OCI-LY3 (cell line): Measurements from ENCODE around the gene ZNF219.

Experiments used
- H2AFZ ChIP-seq: fragments of 200-600, 300-600 bp; shearing (Covaris generic); 2 replicates; pipeline ENCODE4 v1.6.0; 2014; ENCODE audit warnings: antibody characterized with exemption, low read depth, low read length
- H3K27ac ChIP-seq: fragments of 200-600, 300-600 bp; sonication (generic); 2 replicates; pipeline ENCODE4 v1.5.1; 2014; ENCODE audit warnings: mild to moderate bottlenecking, low read length, moderate library complexity, mixed read lengths
- H3K27me3 ChIP-seq: fragments of 200-600, 300-600 bp; sonication (generic); 2 replicates; pipeline ENCODE4 v1.6.1; 2014; ENCODE audit warnings: low read depth, low read length, mixed read lengths
- H3K36me3 ChIP-seq: fragments of 200-600, 300-600 bp; sonication (generic); replicated peaks from 2 replicates; pipeline ENCODE3; 2014; ENCODE audit warnings: low read depth, low read length, mixed read lengths
- H3K4me1 ChIP-seq: fragments of 300-600, 200-600 bp; sonication (generic); 2 replicates; pipeline ENCODE4 v1.6.1; 2014; ENCODE audit warnings: low read length, mixed read lengths
- H3K4me2 ChIP-seq: fragments of 200-600, 300-600 bp; sonication (generic); 2 replicates; pipeline ENCODE4 v1.6.1; 2014; ENCODE audit warnings: low read length, mixed read lengths
- H3K4me3 ChIP-seq: fragments of 300-600, 200-600 bp; sonication (generic); 2 replicates; pipeline ENCODE4 v1.5.1; 2014; ENCODE audit warnings: antibody characterized with exemption, mild to moderate bottlenecking, low read length, moderate library complexity
- H3K79me2 ChIP-seq: fragments of 300-600, 200-600 bp; shearing (Covaris generic); 2 replicates; pipeline ENCODE4 v1.6.1; 2014; ENCODE audit warnings: mild to moderate bottlenecking, low read length, mixed read lengths
- H3K9ac ChIP-seq: fragments of 300-600, 200-600 bp; shearing (Covaris generic); 2 replicates; pipeline ENCODE4 v1.6.0; 2014; ENCODE audit warnings: mild to moderate bottlenecking, low read length, moderate library complexity
- H3K9me3 ChIP-seq: fragments of 200-600, 300-600 bp; shearing (Covaris generic); 2 replicates; pipeline ENCODE4 v1.6.1; 2014; ENCODE audit warnings: low read length, mixed read lengths; ENCODE audit not compliant: insufficient read depth
- H4K20me1 ChIP-seq: fragments of 200-600, 300-600 bp; sonication (generic); 2 replicates; pipeline ENCODE4 v1.6.1; 2016; ENCODE audit warnings: low read length, mixed read lengths; ENCODE audit not compliant: insufficient read depth
- CTCF ChIP-seq: fragments of 200-600, 300-600 bp; sonication (generic); IDR thresholded peaks from 2 replicates; pipeline ENCODE4 v1.5.1; 2014; ENCODE audit warnings: antibody characterized with exemption, low read length, low read depth
- EZH2phosphoT487 ChIP-seq: fragments of 200-600 bp; shearing (Covaris generic); IDR thresholded peaks from 2 replicates; pipeline ENCODE4 v1.6.1; 2018; ENCODE audit warnings: antibody characterized with exemption, mixed run types, low read depth

The ZNF219 gene

GRCh38 chr14:21072781-21073339 is 25.6 kb downstream of the ZNF219 start:
- Histone ChIP-seq H2AFZ (no peak overlapping the region), H3K9me3 (no peaks in the 10 kb centered on the region), H3K4me1 (peaks cover 31% of the 10 kb centered on the region), H3K27me3 (peaks cover 16% of the 10 kb centered on the region), H3K36me3 (no peaks in the 10 kb centered on the region), H3K27ac (no peak overlapping the region), H3K4me3 (no peak overlapping the region), H3K4me2 (no peak overlapping the region), H4K20me1 (no peaks in the 10 kb centered on the region), H3K9ac (no peak overlapping the region), H3K79me2 (no peaks in the 10 kb centered on the region)
- TF ChIP-seq EZH2phosphoT487 (no peak), CTCF (no peak)

DNA sequence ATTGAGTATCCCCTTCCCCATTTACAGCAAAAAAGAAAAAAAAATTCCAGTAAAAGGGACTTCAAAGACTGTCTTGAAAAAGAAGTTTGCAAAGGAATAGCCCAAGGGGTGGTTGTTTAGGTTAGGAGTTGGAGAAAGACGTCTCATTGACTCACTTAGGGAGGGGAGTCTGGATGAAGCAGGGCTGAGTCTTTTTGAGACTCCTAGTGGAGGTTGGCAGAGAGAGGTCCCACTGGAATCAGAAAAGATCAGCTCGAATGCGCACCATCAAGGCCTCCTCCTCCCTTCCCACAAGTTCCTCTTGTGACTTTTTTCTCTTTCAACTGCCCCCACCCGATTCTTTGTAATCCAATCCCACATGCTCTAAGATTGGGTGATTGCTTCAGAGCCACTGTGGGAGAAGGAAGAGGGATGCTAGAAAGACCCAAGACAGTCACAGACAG is 26.4 kb downstream of the ZNF219 start:
- Histone ChIP-seq H3K9ac (peak overlapping the region; percentile 78), H3K4me3 (peak overlapping the region; percentile 84), H3K27ac (peak overlapping the region; percentile 60)

DNA sequence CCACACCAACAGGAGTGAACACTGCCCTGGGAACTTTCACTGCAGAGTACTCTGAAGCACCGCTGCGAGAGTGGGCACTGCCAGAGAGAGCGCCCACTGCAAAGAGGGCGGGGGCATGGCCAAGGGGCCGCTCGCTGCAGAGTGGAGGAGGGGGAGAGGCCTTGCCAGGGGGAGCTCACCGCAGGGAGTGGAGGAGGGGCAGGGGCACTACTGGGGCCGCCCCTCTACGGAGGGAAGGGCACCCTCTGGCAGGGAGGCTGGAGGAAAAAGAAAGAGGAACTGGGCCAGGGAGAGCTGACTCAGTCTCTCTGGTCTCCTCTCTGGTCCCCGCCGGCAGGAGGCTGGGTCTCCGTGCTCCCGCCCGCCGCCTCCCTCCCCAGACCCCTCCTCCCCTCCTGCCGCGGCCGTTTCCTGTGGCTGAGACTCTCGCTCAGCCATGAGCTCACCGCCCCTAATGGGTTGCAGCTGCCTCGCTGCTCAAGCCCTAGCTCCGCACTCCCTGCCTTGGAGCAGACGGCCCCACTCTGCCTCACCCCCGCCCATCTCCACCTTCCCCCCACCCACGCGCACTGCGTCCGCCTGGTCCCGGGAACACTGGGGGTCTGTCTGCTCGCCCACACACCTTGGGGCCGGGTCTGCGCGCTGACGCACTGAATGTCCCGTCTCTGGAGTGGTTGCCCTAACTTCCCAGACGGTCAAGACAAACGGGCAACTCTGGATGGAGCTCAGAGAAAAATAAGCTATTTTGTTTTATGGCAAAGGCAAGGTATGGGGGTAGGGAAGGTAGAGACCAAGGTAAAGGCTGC is 27.0 kb downstream of the ZNF219 start:
- TF ChIP-seq EZH2phosphoT487 (no peak), CTCF (no peak)
- peaks cover 27% of the 10 kb centered on the region for H3K27me3 ChIP-seq
- no peak overlapping the region; the same call in 1 of the 2 replicates for H2AFZ ChIP-seq
- no peaks in the 10 kb centered on the region for H4K20me1 ChIP-seq
- H3K9ac ChIP-seq = peak overlapping the region; percentile 89
- H3K36me3 ChIP-seq = no peaks in the 10 kb centered on the region
- peak overlapping the region; percentile 93 for H3K4me2 ChIP-seq
- peak overlapping the region; percentile 65 for H3K27ac ChIP-seq
- H3K4me3 ChIP-seq = peak overlapping the region; percentile 84
- H3K79me2 ChIP-seq = no peaks in the 10 kb centered on the region
- no peaks in the 10 kb centered on the region for H3K9me3 ChIP-seq
- peaks cover 37% of the 10 kb centered on the region for H3K4me1 ChIP-seq

More for the DNA sequence above, 26.4 kb downstream of the ZNF219 start:
- Histone ChIP-seq H3K36me3 (no peaks in the 10 kb centered on the region), H3K4me1 (peaks cover 31% of the 10 kb centered on the region), H3K9me3 (no peaks in the 10 kb centered on the region), H3K27me3 (peaks cover 23% of the 10 kb centered on the region), H4K20me1 (no peaks in the 10 kb centered on the region), H3K4me2 (peak overlapping the region; percentile 93), H2AFZ (no peak overlapping the region), H3K79me2 (no peaks in the 10 kb centered on the region)
- TF ChIP-seq EZH2phosphoT487 (no peak), CTCF (no peak)

GRCh38 chr14:21070610-21071224 is 27.7 kb downstream of the ZNF219 start:
- H3K27me3 ChIP-seq = peaks cover 30% of the 10 kb centered on the region
- peak overlapping the region; percentile 89 for H3K9ac ChIP-seq
- H3K4me1 ChIP-seq = peaks cover 38% of the 10 kb centered on the region
- H4K20me1 ChIP-seq = no peaks in the 10 kb centered on the region
- no peaks in the 10 kb centered on the region for H3K79me2 ChIP-seq
- H3K27ac ChIP-seq = peak overlapping the region; percentile 65
- H3K9me3 ChIP-seq = no peaks in the 10 kb centered on the region
- H3K36me3 ChIP-seq = no peaks in the 10 kb centered on the region
- no peak overlapping the region for H2AFZ ChIP-seq
- TF ChIP-seq EZH2phosphoT487 = no peak
- H3K4me3 ChIP-seq = peak overlapping the region; percentile 84
- H3K4me2 ChIP-seq = peak overlapping the region; percentile 93
